D721Med (cell line): ENCODE measurements around the gene NBPF3.
"Not testable (repeated sequence)": the region's sequence is repeated elsewhere in the genome, so short reads cannot be mapped to it uniquely, and the experiment has no call there.

Experiments used
- DNase-seq: peaks from one replicate; pipeline ENCODE4 v3.0.0; 2011; ENCODE audit warnings: low spot score; ENCODE audit not compliant: insufficient read length
- FAIRE-seq: peaks from 2 replicates; lab custom pipeline; 2011; peaks lifted over from hg19 to GRCh38; lab: Jason Lieb, UNC
- TF ChIP-seq, protein P1 (sequence below): IDR thresholded peaks from 2 replicates; pipeline ENCODE4 v1.5.1; 2012; ENCODE audit warnings: mild to moderate bottlenecking, control low read depth; ENCODE audit not compliant: insufficient read depth; ENCODE audit errors: missing control alignments

NBPF3 gene

DNA sequence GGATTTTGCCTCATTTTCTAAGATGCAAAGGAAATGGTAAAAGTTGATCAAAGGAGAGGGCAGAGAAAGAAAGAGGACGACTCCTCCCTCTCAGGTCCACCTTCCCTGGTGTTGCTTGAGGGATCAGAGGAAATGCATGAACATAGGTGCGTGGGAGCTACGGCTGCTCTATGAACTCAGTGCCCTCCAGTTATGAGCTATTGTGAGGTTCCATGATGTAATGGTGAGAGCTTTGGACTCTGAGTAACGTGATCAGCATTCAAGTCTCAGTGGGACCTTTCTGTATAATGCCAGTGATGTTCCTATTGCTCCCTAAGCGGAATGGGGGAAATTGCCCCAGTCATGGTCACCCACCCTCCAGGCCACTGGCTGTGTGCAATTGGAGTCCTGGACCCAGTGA is 25.9 kb upstream of the NBPF3 start:
- FAIRE-seq = no peak
- no peak for DNase-seq
- TF ChIP-seq, protein P1, sequence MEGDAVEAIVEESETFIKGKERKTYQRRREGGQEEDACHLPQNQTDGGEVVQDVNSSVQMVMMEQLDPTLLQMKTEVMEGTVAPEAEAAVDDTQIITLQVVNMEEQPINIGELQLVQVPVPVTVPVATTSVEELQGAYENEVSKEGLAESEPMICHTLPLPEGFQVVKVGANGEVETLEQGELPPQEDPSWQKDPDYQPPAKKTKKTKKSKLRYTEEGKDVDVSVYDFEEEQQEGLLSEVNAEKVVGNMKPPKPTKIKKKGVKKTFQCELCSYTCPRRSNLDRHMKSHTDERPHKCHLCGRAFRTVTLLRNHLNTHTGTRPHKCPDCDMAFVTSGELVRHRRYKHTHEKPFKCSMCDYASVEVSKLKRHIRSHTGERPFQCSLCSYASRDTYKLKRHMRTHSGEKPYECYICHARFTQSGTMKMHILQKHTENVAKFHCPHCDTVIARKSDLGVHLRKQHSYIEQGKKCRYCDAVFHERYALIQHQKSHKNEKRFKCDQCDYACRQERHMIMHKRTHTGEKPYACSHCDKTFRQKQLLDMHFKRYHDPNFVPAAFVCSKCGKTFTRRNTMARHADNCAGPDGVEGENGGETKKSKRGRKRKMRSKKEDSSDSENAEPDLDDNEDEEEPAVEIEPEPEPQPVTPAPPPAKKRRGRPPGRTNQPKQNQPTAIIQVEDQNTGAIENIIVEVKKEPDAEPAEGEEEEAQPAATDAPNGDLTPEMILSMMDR = no peak

DNA sequence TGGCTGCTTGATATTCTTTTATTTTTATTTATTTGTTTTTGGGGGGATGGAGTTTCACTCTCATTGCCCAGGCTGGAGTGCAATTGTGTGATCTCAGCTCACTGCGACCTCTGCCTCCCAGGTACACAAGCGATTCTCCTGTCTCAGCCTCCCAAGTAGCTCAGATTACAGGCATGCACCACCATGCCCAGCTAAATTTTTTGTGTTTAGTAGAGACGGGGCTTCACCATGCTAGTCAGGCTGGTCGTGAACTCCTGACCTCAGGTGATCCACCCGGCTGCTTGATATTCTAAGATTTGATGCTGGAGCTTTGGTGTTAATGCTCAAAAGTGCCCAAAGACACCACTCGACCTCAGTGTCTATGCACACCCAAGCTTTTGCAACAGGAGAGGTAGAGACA is 19.6 kb upstream of the NBPF3 start:
- not testable (repeated sequence) for DNase-seq, FAIRE-seq

DNA sequence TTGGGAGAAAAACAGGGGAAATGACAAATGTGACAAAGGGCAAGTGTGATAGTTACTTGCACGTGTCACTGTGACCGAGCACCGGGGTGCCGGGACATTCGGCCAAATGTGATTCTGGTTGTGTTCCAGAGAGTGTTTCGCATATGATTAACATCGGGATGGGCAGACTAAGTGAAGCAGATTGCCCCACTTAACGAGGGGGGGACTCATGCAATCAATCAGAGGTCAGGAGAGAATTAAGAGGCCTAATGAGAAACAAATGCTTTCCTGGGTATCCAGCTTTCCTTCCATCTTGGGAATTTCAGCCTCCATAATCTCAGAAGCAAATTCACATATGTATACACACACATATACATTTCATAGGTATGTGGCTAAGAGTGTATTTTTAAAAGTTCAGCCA is 18.6 kb upstream of the NBPF3 start:
- FAIRE-seq = not testable (repeated sequence)

DNA sequence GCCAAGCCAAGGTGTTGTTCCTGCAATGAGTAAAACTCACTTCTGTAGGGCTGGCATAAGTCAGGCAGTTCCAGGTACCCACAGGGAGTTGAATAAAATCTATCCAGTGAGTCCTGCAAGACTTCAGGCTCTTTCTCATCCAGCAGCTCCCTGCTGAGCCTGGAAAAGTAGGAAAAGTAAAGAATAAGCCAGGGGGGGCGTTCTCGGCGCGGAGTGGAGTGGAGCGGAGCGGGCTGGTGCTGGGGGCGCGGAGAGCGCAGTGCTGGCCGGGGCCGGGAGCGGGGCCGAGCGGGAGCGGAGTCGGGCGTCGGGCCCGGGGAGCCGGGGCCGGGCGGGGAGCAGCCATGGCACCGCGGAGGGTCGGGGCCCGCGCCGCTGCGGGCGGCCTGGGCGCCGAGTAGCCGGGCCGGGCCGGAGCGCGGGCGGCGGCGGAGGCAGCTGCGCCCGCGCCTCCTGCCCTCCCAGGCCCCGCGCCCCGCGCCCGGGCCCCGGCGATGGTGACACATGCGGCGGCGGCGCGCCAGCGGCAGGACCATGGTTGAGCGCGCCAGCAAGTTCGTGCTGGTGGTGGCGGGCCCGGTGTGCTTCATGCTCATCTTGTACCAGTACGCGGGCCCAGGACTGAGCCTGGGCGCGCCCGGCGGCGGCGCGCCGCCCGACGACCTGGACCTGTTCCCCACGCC is 12.0 kb upstream of the NBPF3 start:
- not testable (repeated sequence) for FAIRE-seq, DNase-seq

More for the DNA sequence above, 18.6 kb upstream of the NBPF3 start:
- DNase-seq = not testable (repeated sequence)

DNA sequence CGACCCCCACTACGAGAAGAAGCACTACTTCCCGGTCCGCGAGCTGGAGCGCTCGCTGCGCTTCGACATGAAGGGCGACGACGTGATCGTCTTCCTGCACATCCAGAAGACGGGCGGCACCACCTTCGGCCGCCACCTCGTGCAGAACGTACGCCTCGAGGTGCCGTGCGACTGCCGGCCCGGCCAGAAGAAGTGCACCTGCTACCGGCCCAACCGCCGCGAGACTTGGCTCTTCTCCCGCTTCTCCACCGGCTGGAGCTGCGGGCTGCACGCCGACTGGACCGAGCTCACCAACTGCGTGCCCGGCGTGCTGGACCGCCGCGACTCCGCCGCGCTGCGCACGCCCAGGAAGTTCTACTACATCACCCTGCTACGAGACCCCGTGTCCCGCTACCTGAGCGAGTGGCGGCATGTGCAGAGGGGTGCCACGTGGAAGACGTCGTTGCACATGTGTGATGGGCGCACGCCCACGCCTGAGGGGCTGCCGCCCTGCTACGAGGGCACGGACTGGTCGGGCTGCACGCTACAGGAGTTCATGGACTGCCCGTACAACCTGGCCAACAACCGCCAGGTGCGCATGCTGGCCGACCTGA is 11.4 kb upstream of the NBPF3 start:
- FAIRE-seq = not testable (repeated sequence)

DNA sequence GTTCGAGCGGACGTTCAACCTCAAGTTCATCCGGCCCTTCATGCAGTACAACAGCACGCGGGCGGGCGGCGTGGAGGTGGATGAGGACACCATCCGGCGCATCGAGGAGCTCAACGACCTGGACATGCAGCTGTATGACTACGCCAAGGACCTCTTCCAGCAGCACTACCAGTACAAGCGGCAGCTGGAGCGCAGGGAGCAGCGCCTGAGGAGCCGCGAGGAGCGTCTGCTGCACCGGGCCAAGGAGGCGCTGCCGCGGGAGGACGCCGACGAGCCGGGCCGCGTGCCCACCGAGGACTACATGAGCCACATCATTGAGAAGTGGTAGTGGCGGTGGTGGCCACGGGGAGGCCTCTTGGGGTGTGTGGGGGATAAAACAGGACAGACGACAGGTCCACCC is 10.7 kb upstream of the NBPF3 start:
- DNase-seq, FAIRE-seq: not testable (repeated sequence)

More for the DNA sequence above, 11.4 kb upstream of the NBPF3 start:
- DNase-seq = not testable (repeated sequence)

DNA sequence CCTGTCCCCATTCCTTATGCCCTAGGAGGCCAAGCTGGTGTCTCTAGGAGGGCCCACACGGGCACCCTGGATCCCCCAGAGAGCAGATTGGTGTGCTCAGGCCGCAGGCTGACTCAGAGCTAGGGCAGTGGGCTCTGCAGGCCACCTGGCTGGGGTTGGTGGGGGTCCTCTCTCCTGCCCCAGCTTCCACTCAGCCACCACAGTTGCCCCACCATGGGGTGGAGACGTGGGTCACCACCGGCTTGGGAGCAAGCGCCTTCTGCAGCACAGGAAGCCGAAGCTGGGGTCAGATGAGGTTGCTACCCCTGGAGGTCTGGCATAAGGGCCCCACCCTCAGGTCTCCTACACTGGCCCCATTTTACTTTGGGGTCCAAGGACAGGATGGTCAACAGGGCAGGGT is 9.1 kb upstream of the NBPF3 start:
- not testable (repeated sequence) for FAIRE-seq, DNase-seq

DNA sequence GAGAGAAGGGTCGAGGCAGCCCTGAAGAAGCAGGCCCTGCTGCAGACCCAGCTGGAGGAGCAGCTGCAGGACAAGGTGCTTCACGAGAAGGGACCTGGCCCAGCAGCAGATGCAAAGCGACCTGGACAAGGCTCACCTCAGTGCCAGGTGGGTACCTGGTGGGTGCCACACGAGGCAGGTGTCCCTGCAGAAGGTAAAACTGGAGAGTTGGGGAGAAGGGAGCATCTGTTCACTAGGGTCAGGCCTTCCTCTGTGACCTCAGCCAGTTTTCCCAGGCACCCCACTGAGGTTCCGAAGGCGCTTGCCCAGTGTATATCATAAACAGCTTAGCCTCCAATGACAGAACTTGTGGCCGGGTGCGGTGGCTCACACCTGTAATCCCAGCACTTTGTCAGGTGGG is 5.5 kb upstream of the NBPF3 start:
- TF ChIP-seq, protein P1 = no peak
- no peak for DNase-seq
- FAIRE-seq = no peak

DNA sequence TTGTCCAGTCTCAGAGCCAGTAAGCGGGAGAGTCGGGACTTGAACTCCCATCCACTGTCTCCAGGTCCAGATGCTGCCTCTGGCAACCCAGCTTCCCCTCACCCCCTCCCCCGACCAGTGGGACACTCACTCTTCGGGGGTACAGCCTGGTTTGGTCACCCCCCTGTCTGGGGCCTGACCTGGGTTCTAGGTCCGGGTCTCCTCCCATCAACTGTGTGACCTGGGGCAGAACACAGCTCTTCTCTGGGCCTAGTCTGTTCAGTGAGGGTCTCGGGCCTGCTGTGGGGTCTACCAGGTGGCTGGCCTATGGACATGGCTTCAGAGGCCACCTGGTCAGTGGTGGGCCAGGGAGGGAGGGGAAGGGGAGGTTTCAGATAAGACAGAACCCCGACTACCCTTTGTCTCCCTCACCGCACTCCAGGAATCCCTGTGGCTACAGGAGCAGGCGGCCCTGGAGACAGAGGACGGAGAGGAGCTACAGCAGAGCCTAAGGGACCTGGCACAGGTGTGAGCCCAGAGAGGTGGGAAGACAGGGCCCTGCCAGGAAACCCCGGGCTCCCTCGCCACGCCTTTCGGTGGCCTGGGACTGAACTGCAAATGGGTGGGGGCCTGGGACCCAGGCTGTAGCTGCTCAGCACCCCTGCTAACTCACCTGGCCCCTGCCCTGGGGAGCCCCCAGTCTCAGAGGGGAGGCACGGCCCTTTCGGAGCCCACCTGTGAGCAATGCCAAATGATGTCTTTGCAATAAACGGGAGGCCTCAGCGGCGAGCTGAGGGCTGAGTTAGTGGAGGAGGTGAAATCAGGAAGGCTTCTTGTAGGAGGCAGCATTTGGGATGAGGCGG is 4.1 kb upstream of the NBPF3 start:
- no peak for FAIRE-seq
- TF ChIP-seq, protein P1 = no peak
- DNase-seq = no peak

DNA sequence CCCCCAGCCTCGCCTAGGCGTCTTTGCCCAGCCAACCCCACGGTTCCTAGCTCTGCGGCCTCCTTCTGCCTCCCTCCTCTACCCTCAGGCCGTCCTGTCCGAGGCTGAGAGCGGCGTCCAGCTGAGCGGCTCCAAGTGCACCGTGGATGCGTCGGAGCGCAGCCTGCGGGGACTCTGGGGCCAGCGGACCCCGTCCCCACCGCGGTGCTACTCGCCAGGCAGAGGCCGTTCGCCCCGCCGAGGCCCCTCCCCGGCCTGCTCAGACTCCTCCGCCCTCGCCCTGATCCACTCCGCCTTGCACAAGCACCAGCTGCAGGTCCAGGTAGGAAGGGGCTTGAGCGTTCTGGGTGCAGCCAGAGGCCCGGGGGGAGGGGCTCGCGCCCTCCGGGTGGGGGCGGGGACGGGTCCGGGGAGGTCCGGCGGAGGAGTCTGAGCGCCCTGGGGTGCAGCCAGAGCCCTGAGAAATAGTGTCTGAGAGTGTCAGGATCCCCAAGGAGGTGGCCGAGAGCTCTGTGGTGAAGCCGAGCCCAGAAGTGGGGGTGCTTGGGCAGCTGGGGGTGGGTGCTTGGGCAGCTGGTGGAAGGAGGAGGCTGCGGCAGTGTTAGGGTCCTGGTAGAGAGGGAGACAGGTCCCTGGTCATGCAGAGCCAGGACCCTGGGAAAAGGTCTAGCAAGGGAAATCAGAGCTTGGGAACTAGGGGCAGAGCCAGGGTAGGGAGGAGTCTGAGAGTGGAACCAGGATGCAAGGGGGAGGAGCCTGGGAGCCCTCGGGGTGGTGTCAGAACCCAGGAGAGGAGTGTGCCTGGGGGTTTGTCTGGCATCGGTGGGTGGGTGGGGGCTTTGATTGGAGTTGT is 3.2 kb upstream of the NBPF3 start:
- TF ChIP-seq, protein P1 = no peak
- FAIRE-seq = no peak
- no peak for DNase-seq
